GM23338 (cell line): ENCODE measurements around the gene GPR6. TPM values are rescaled to one million over a fixed set of nuclear protein-coding genes. Genes with fewer than 3 reads are reported as not detected.

Experiments
- ATAC-seq: fragments of 200-7000 bp; cut with Tn5 transposase; 3 replicates; pipeline ENCODE4 v1.9.1; 2020
- DNase-seq: peaks from one replicate; pipeline ENCODE4 v3.0.0-alpha.2; 2015; ENCODE audit warnings: low spot score
- H2AFZ ChIP-seq: fragments of 200-600 bp; sonication (generic); 2 replicates; pipeline ENCODE4 v1.8.0; 2016; ENCODE audit warnings: antibody characterized with exemption, mild to moderate bottlenecking, moderate library complexity
- H3F3A ChIP-seq: fragments of 200-600 bp; sonication (generic); replicated peaks from 2 replicates; pipeline ENCODE4 v1.8.0; 2017; ENCODE audit warnings: antibody characterized with exemption, mixed run types, low read depth
- H3K27ac ChIP-seq: fragments of 200-600 bp; sonication (generic); 2 replicates; pipeline ENCODE4 v1.6.1; 2016; ENCODE audit warnings: low read depth
- H3K27me3 ChIP-seq: fragments of 200-600 bp; sonication (generic); 2 replicates; pipeline ENCODE4 v1.8.0; 2016; ENCODE audit warnings: mild to moderate bottlenecking, mixed run types, moderate library complexity; ENCODE audit not compliant: insufficient read depth
- H3K36me3 ChIP-seq: fragments of 200-600 bp; sonication (generic); 2 replicates; pipeline ENCODE4 v1.8.0; 2016; ENCODE audit warnings: mild to moderate bottlenecking; ENCODE audit not compliant: insufficient read depth
- H3K4me1 ChIP-seq: fragments of 200-600 bp; sonication (generic); 2 replicates; pipeline ENCODE4 v1.8.0; 2016; ENCODE audit warnings: mild to moderate bottlenecking, moderate library complexity; ENCODE audit not compliant: insufficient read depth
- H3K4me2 ChIP-seq: fragments of 200-600 bp; sonication (generic); 2 replicates; pipeline ENCODE4 v1.7.1; 2017; ENCODE audit warnings: mixed run types
- H3K4me3 ChIP-seq: fragments of 200-600 bp; sonication (generic); 2 replicates; pipeline ENCODE4 v1.6.1; 2016; ENCODE audit warnings: mixed run types
- H3K79me2 ChIP-seq: fragments of 200-600 bp; sonication (generic); replicated peaks from 2 replicates; pipeline ENCODE4 v1.8.0; 2017; ENCODE audit warnings: mild to moderate bottlenecking; ENCODE audit not compliant: insufficient read depth
- H3K9me2 ChIP-seq: fragments of 200-600 bp; sonication (generic); 2 replicates; pipeline ENCODE4 v1.8.0; 2017; ENCODE audit not compliant: insufficient read depth
- H4K20me1 ChIP-seq: fragments of 200-600 bp; sonication (generic); replicated peaks from 2 replicates; pipeline ENCODE4 v1.8.0; 2017; ENCODE audit warnings: mild to moderate bottlenecking; ENCODE audit not compliant: insufficient read depth
- H3K27ac Mint-ChIP-seq: 2 replicates; pipeline ENCODE4 v1.8.0; 2020; ENCODE audit warnings: inconsistent platforms, mild to moderate bottlenecking, moderate library complexity, mixed read lengths
- H3K27me3 Mint-ChIP-seq: 3 replicates; pipeline ENCODE4 v1.8.0; 2022; ENCODE audit warnings: low read depth, mild to moderate bottlenecking, moderate library complexity, mixed read lengths, inconsistent platforms; ENCODE audit not compliant: insufficient read depth, poor library complexity
- H3K36me3 Mint-ChIP-seq: 3 replicates; pipeline ENCODE4 v1.8.0; 2021; ENCODE audit warnings: low read depth, mild to moderate bottlenecking, inconsistent platforms, moderate library complexity, mixed read lengths
- H3K4me1 Mint-ChIP-seq: 3 replicates; pipeline ENCODE4 v1.8.0; 2020; ENCODE audit warnings: mild to moderate bottlenecking, inconsistent platforms, mixed read lengths
- H3K4me3 Mint-ChIP-seq: 3 replicates; pipeline ENCODE4 v1.8.0; 2021; ENCODE audit warnings: moderate library complexity, mild to moderate bottlenecking, inconsistent platforms, mixed read lengths
- H3K9me3 Mint-ChIP-seq: 3 replicates; pipeline ENCODE4 v1.8.0; 2020; ENCODE audit warnings: moderate library complexity, mild to moderate bottlenecking, inconsistent platforms, mixed read lengths
- CREB1 ChIP-seq: fragments of 250-450 bp; sonication (Bioruptor Pico); IDR thresholded peaks from 2 replicates; pipeline ENCODE4 v1.5.0; 2020; ENCODE audit warnings: low read depth, mild to moderate bottlenecking, moderate library complexity
- CTCF ChIP-seq, 2 experiments: fragments of 200-600 bp in 1 of 2; sonication (generic) in 1 of 2; conservative IDR thresholded peaks; 2 replicates each; pipeline versions ENCODE4 v1.5.1 to v1.6.1; 2016 to 2017; ENCODE audit warnings: antibody characterized with exemption in 2 of 2, low read depth in 2 of 2, mild to moderate bottlenecking in 2 of 2, moderate library complexity in 1 of 2
- EZH2 ChIP-seq: fragments of 200-600 bp; sonication (generic); IDR thresholded peaks from one replicate; pipeline ENCODE4 v1.8.0; 2017; ENCODE audit warnings: antibody characterized with exemption, mild to moderate bottlenecking, low read depth; ENCODE audit not compliant: unreplicated experiment
- EZH2phosphoT487 ChIP-seq: fragments of 200-600 bp; sonication (generic); IDR thresholded peaks from one replicate; pipeline ENCODE4 v1.8.1; 2018; ENCODE audit warnings: antibody characterized with exemption; ENCODE audit not compliant: unreplicated experiment
- JUNB ChIP-seq: IDR thresholded peaks from one replicate; pipeline ENCODE4 v1.6.1; 2016; ENCODE audit warnings: antibody characterized with exemption; ENCODE audit not compliant: unreplicated experiment
- NANOG ChIP-seq: IDR thresholded peaks from 2 replicates; pipeline ENCODE4 v1.6.1; 2016; ENCODE audit warnings: antibody characterized with exemption, borderline replicate concordance
- POLR2AphosphoS5 ChIP-seq: IDR thresholded peaks from 2 replicates; pipeline ENCODE4 v1.6.1; 2016; ENCODE audit warnings: antibody characterized with exemption, low read depth
- STAT1 ChIP-seq: IDR thresholded peaks from one replicate; pipeline ENCODE4 v1.6.1; 2016; ENCODE audit warnings: antibody characterized with exemption; ENCODE audit not compliant: unreplicated experiment
- ZNF114 ChIP-seq: fragments of 250-450 bp; sonication (Bioruptor Pico); IDR thresholded peaks from 2 replicates; pipeline ENCODE4 v1.5.0; 2020; ENCODE audit warnings: mild to moderate bottlenecking, moderate library complexity
- ZNF331 ChIP-seq: fragments of 250-450 bp; sonication (Bioruptor Pico); IDR thresholded peaks from 2 replicates; pipeline ENCODE4 v1.5.0; 2020; ENCODE audit warnings: low read depth, mild to moderate bottlenecking, moderate library complexity
- polyA plus RNA-seq: library from polyadenylated mRNA; unstranded; fragments of >200 nt; fragmentation: Nextera tagmentation; extraction: Ambion mirVana; gene quantifications from 2 replicates; pipeline ENCODE4 v1.2.1, GENCODE V29; 2016
- total RNA-seq: library from RNA; depleted of rRNA; stranded (reverse); fragments of >200 nt; shearing (Covaris generic); gene quantifications from 2 replicates; pipeline ENCODE4 v1.2.3, GENCODE V29; 2014
- TF ChIP-seq, protein P1 (sequence below): fragments of 250-450 bp; sonication (Bioruptor Pico); IDR thresholded peaks from 2 replicates; pipeline ENCODE4 v1.5.0; 2020; ENCODE audit warnings: mild to moderate bottlenecking, moderate library complexity
- TF ChIP-seq, protein P2 (sequence below): IDR thresholded peaks from 2 replicates; pipeline ENCODE4 v1.6.1; 2016; ENCODE audit warnings: antibody characterized with exemption
- TF ChIP-seq, protein P3 (sequence below): IDR thresholded peaks from one replicate; pipeline ENCODE4 v1.6.1; 2018; ENCODE audit warnings: antibody characterized with exemption; ENCODE audit not compliant: unreplicated experiment

Gene GPR6
- total and polyA plus RNA-seq, 2 experiments from 2014 or later: 0.49 TPM; not detected in 1

DNA sequence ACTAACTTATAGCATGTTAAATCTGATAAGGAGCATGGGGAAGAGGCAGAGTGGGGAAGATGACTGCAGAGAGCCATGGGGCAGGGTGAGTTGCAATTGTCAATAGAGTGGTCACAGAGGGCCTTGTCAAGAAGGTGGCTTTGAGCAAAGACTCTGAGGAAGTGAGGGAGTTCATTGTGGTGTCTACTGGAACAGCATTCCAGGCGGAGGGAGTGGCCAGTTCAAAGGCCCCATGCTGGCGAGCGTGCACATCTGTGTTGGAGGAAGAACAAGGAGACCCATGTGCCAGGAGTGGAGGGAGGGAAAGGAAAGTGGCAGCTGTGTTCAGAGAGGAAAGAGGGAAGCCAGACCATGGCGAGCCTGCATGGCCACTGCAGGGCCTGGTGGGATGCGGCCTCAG lies 15.8 kb upstream of the GPR6 start:
- H3K9me2 ChIP-seq: 0 out of 2 replicates have a peak, but pooled peaks cover 6% of the 10 kb centered on the region
- H3K27me3 ChIP-seq: no peaks in the 10 kb centered on the region
- no peak for TF ChIP-seq ZNF331 (CRISPR knock-in tag)
- no peak for TF ChIP-seq STAT1
- TF ChIP-seq, protein P1, sequence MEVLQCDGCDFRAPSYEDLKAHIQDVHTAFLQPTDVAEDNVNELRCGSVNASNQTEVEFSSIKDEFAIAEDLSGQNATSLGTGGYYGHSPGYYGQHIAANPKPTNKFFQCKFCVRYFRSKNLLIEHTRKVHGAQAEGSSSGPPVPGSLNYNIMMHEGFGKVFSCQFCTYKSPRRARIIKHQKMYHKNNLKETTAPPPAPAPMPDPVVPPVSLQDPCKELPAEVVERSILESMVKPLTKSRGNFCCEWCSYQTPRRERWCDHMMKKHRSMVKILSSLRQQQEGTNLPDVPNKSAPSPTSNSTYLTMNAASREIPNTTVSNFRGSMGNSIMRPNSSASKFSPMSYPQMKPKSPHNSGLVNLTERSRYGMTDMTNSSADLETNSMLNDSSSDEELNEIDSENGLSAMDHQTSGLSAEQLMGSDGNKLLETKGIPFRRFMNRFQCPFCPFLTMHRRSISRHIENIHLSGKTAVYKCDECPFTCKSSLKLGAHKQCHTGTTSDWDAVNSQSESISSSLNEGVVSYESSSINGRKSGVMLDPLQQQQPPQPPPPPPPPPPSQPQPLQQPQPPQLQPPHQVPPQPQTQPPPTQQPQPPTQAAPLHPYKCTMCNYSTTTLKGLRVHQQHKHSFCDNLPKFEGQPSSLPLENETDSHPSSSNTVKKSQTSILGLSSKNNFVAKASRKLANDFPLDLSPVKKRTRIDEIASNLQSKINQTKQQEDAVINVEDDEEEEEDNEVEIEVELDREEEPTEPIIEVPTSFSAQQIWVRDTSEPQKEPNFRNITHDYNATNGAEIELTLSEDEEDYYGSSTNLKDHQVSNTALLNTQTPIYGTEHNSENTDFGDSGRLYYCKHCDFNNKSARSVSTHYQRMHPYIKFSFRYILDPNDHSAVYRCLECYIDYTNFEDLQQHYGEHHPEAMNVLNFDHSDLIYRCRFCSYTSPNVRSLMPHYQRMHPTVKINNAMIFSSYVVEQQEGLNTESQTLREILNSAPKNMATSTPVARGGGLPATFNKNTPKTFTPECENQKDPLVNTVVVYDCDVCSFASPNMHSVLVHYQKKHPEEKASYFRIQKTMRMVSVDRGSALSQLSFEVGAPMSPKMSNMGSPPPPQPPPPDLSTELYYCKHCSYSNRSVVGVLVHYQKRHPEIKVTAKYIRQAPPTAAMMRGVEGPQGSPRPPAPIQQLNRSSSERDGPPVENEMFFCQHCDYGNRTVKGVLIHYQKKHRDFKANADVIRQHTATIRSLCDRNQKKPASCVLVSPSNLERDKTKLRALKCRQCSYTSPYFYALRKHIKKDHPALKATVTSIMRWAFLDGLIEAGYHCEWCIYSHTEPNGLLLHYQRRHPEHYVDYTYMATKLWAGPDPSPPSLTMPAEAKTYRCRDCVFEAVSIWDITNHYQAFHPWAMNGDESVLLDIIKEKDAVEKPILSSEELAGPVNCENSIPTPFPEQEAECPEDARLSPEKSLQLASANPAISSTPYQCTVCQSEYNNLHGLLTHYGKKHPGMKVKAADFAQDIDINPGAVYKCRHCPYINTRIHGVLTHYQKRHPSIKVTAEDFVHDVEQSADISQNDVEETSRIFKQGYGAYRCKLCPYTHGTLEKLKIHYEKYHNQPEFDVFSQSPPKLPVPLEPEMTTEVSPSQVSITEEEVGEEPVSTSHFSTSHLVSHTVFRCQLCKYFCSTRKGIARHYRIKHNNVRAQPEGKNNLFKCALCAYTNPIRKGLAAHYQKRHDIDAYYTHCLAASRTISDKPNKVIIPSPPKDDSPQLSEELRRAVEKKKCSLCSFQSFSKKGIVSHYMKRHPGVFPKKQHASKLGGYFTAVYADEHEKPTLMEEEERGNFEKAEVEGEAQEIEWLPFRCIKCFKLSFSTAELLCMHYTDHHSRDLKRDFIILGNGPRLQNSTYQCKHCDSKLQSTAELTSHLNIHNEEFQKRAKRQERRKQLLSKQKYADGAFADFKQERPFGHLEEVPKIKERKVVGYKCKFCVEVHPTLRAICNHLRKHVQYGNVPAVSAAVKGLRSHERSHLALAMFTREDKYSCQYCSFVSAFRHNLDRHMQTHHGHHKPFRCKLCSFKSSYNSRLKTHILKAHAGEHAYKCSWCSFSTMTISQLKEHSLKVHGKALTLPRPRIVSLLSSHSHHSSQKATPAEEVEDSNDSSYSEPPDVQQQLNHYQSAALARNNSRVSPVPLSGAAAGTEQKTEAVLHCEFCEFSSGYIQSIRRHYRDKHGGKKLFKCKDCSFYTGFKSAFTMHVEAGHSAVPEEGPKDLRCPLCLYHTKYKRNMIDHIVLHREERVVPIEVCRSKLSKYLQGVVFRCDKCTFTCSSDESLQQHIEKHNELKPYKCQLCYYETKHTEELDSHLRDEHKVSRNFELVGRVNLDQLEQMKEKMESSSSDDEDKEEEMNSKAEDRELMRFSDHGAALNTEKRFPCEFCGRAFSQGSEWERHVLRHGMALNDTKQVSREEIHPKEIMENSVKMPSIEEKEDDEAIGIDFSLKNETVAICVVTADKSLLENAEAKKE (CRISPR knock-in tag): no peak
- no peak for TF ChIP-seq ZNF114
- no peak for TF ChIP-seq CTCF (conservative IDR thresholded peaks at IDR 0.05; ENCODE audit: low read depth in 2 of 2)
- TF ChIP-seq, protein P2, sequence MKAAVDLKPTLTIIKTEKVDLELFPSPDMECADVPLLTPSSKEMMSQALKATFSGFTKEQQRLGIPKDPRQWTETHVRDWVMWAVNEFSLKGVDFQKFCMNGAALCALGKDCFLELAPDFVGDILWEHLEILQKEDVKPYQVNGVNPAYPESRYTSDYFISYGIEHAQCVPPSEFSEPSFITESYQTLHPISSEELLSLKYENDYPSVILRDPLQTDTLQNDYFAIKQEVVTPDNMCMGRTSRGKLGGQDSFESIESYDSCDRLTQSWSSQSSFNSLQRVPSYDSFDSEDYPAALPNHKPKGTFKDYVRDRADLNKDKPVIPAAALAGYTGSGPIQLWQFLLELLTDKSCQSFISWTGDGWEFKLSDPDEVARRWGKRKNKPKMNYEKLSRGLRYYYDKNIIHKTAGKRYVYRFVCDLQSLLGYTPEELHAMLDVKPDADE: no peak
- TF ChIP-seq CREB1: no peak
- no peak for TF ChIP-seq EZH2phosphoT487
- TF ChIP-seq POLR2AphosphoS5: no peak
- TF ChIP-seq, protein P3, sequence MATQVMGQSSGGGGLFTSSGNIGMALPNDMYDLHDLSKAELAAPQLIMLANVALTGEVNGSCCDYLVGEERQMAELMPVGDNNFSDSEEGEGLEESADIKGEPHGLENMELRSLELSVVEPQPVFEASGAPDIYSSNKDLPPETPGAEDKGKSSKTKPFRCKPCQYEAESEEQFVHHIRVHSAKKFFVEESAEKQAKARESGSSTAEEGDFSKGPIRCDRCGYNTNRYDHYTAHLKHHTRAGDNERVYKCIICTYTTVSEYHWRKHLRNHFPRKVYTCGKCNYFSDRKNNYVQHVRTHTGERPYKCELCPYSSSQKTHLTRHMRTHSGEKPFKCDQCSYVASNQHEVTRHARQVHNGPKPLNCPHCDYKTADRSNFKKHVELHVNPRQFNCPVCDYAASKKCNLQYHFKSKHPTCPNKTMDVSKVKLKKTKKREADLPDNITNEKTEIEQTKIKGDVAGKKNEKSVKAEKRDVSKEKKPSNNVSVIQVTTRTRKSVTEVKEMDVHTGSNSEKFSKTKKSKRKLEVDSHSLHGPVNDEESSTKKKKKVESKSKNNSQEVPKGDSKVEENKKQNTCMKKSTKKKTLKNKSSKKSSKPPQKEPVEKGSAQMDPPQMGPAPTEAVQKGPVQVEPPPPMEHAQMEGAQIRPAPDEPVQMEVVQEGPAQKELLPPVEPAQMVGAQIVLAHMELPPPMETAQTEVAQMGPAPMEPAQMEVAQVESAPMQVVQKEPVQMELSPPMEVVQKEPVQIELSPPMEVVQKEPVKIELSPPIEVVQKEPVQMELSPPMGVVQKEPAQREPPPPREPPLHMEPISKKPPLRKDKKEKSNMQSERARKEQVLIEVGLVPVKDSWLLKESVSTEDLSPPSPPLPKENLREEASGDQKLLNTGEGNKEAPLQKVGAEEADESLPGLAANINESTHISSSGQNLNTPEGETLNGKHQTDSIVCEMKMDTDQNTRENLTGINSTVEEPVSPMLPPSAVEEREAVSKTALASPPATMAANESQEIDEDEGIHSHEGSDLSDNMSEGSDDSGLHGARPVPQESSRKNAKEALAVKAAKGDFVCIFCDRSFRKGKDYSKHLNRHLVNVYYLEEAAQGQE: no peak
- no peak for TF ChIP-seq EZH2
- TF ChIP-seq JUNB: no peak
- no peak for TF ChIP-seq NANOG
- no peak overlapping the region for H3K4me2 ChIP-seq
- no peaks in the 10 kb centered on the region for H3K36me3 ChIP-seq
- no peaks in the 10 kb centered on the region for H4K20me1 ChIP-seq
- H3K79me2 ChIP-seq: no peaks in the 10 kb centered on the region
- peaks cover 24% of the 10 kb centered on the region for H3K9me3 Mint-ChIP-seq
- H3K4me3 Mint-ChIP-seq: no peak overlapping the region
- H3K4me1 Mint-ChIP-seq: peaks cover 4% of the 10 kb centered on the region
- H3K27ac ChIP-seq: no peak overlapping the region
- DNase-seq (no peak), ATAC-seq (no peak)
- H3F3A ChIP-seq: no peaks in the 10 kb centered on the region
- H2AFZ ChIP-seq: no peak overlapping the region
- no peak overlapping the region for H3K27ac Mint-ChIP-seq
- peaks cover 4% of the 10 kb centered on the region for H3K27me3 Mint-ChIP-seq
- no peaks in the 10 kb centered on the region for H3K4me1 ChIP-seq
- peaks cover 12% of the 10 kb centered on the region; the same call in 2 of the 3 replicates for H3K36me3 Mint-ChIP-seq
- H3K4me3 ChIP-seq: no peak overlapping the region
